GM21723 (cell line): Measurements from ENCODE around the gene TPSD1.
"Not testable (repeated sequence)": the region's sequence is repeated elsewhere in the genome, so short reads cannot be mapped to it uniquely, and the experiment has no call there.

Source experiments
- ATAC-seq: cut with Tn5 transposase; IDR thresholded peaks from one replicate; pipeline ENCODE4 v1.9.1; 2021; ENCODE audit warnings: mild to moderate bottlenecking, moderate library complexity; ENCODE audit not compliant: unreplicated experiment

TPSD1 gene

DNA sequence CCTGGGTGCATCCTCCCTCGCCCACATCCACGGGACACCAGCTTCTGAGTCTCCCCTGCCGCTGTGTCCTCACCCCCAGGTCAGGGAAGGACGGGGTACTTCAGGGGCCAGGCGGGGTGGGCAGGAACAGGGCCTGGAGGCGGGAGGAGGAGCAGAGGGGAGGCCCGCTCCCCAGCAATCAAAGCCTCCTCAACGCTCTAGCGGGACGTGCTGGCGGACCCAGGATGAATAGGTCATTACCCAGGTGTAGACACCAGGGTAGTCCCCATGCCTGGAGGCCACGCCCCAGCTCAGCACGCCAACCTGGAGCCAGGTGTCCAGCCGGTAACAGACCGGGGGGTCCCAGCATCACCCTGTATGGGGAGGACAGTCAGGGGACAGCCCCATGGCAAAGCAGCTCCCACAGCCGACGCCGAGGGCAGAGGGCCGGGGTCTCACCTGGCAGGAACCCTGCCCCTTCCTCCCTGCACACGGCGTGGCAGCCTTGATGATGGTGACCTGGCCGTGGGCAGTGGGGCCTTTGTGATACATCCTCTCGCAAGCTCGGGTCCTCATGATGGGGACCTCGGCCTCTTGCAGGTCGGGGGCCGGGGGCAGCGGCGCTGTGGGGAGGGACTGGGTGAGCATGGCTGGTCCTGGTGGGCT, 24.2 kb downstream of the TPSD1 start:
- ATAC-seq = no peak

DNA sequence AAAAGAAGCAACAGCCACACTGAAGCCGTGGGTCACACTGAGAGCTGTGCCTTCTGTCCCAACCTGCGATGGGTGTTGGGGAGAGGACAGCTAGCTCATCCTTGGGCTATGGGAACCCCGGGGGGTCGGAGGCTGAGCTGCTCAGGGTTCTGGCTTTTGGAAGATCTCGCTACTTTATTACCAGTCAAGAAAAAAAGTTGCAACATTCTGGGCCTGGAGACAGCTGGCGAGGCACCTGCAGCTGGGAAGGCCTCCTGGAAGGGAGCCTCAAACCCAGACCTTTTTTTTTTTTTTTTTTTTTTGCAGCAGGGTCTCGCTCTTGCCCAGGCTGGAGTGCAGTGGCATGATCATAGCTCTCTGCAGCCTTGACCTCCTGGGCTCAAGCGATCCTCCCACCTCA, 24.9 kb downstream of the TPSD1 start:
- no peak for ATAC-seq

- ATAC-seq = no peak
Observed at GRCh38 chr16:1281517-1281916, 25.6 kb downstream of the TPSD1 start.

DNA sequence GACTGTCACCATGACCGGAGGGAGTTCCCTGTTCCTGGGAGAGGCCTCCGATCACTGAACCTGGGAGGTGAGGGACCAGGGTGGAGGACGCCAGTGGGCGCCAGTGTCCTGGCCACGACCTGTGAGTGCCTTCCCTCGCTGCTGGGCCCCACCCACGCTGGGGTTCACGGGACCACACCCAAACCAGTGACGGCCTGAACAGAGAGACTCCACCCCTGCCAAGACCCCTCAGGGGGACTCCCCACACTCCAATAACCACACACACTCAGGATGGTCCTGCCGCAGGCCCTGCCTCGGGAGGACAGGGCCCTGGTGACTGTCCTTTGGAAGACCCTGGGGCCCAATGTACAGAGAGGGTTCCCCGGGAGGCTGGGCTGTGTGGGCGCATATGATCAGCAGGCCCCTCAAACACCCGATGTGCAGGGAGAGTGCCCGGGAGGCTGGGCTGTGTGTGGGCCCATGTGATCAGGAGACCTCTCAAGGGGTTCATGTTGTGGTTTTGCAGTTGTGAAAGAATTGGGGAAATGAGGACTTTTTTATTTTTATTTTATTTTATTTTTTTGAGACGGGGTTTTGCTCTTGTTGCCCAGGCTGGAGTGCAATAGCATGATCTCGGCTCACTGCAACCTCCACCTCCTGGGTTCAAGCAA, 26.6 kb downstream of the TPSD1 start:
- ATAC-seq = no peak

DNA sequence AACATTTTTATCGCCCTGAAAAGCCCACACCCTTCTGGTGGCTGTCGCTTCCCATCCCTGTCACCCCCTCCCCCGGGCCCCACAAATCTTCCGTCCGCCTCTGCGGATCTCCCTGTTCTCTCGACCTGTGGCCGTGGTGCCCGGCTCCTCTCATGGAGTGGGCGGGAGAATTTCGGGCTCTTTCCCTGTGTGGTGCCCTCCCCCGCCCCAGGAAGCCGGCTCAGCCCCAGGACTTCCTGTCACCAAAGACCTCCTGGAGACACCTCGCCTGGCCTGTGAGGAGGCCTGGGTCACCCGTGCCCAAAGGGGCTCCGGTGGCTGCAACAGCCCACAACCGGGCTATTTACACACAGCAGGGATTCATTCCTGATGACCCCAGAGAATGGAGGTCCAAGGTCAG, 27.4 kb downstream of the TPSD1 start:
- no peak for ATAC-seq

DNA sequence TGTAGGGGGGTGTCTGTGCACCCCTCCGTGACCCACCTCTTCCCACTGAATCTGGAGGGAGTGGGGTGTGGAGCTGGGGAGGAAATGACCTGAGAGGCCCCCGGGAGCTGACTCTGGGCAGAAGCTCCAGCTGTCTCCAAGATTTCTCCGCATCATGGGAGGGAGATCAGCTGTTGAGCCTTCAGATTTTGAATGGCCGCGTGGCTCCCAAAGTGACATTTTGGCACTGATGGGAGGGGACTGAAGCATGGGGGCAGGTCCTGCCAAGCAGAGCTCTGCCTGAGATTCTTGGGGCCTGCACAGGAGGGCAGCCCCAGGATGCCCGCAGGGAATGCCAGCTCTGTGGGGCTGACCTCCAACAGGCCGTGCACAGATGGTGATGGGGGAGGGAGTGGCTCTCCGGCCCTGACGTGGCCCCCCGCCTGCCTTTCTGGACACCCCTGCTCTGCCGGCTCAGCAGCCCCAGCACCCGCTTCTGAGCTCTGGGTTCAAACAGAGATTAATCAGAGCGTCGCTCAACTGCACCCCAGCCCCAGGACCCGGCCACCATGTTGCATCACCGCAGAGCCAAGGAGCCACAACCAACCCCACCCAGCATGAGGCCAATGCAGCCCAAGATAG, 28.2 kb downstream of the TPSD1 start:
- no peak for ATAC-seq

DNA sequence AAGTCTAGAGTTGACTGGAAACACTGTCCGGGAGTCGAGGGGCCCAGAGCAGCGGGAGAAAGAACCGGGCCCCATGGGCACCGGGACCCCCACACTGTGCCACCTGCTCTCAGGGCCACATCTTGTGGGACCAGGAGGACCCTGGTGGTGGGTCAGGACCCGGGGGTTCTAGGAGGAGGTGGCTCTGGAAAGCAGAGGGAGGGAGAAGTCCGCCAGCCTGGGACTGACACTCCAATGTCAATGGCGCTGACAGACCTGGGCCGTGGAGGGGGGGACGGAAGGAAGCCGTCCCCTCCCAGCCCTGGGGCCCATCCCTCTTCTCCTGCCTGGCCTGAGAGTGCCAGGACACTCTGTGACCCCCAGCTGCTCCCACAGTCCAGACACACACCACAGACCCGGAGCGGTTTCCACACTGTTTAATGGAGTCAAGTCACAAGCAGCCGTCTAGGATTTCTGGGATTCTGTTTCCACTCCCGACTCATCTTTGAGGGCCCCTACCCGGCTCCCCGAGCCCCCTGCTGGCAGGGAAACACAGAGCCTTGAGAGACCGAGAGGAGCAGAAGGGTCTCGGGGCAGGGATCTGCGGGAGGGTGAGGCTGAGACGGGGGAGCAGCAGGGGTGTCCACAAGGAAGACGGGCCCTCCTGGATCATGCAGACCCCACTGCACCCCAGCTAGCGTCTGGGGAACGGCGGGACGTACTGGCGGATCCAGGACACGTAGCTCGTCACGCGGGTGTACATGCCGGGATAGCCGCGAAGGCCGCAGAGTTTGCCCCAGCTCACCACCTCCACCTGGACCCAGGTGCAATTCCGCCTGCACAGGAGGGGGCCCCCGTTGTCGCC, 30.0 kb downstream of the TPSD1 start:
- no peak for ATAC-seq

DNA sequence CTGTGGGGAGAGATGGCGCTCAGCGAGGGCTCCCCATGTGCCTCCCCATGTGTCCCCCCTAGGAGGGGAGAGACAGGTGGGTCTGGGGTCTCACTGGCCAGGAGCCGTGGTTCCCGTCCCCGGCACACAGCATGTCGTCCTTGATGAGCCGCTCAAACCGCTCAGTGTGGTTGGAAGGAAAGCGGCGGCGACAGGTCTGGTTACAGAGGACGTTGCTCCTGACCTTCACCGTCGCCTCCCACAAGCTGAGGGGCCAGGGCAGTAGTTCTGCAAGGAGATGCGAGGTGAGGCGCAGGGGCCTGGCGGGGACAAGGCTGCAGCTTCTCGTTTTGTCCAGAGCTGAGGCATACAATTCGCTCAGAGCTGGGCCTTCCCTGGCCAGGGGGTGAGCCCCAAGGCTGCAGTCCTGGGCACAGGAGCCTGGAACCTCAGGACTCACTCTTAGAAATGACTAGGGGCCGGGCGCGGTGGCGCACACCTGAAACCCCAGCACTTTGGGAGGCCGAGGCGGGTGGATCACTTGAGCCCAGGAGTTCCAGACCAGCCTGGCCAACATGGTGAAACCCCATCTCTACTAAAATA, 30.7 kb downstream of the TPSD1 start:
- ATAC-seq = no peak

DNA sequence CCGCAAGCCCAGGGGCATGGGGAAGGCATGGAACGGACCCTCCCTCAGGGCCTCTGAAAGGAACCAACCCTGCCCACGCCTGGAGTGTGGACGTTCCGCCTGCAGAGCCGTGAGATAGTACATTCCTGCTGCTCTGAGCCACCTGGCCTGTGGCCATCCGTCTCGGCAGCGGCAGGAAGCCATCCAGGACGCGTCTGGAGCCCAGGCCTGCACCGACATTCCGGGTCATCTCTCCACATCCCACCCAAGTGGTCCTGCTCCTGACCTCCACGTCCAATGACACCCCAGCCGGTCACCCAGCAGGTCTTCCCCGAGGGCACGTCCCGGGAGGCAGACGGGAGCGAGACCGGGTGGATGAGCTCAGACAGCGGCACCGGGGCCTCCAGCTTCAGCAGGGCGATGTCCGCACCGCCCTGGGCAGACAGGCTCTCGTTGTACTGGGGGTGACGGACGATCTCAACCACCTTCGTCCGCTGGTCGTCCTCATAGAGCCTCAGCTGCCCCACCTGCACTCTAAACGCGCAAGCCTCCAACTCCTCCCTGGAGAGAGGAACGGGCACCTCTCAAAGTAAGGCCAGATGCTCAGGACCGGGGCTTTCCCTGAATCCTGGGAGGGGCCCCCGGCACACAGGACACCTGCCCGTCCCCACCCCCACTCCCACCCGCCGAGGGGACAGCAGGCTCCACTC, 32.3 kb downstream of the TPSD1 start:
- ATAC-seq = no peak

- ATAC-seq = no peak
Observed at GRCh38 chr16:1288813-1289476, 33.1 kb downstream of the TPSD1 start.

DNA sequence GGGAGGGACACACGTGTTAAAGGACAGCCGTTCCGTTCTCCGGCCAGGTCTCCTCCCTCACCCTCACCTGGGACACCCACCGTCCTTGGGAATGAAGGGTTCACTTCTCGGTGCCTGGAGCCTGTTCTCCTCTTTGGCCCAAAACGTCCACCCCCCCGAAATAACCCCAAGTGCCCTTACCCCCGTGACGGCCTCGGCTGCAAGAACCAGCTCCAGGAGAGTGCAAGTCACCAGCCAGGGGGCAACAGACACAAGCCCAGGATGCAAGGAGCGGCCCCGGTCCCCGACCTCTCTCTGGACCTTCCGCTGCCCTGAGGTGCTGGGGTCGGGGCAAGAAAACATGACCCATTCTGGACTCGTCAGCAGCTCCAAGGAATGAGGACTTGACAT, 33.6 kb downstream of the TPSD1 start:
- no peak for ATAC-seq

GRCh38 chr16:1290063-1290501, 34.2 kb downstream of the TPSD1 start:
- no peak for ATAC-seq

DNA sequence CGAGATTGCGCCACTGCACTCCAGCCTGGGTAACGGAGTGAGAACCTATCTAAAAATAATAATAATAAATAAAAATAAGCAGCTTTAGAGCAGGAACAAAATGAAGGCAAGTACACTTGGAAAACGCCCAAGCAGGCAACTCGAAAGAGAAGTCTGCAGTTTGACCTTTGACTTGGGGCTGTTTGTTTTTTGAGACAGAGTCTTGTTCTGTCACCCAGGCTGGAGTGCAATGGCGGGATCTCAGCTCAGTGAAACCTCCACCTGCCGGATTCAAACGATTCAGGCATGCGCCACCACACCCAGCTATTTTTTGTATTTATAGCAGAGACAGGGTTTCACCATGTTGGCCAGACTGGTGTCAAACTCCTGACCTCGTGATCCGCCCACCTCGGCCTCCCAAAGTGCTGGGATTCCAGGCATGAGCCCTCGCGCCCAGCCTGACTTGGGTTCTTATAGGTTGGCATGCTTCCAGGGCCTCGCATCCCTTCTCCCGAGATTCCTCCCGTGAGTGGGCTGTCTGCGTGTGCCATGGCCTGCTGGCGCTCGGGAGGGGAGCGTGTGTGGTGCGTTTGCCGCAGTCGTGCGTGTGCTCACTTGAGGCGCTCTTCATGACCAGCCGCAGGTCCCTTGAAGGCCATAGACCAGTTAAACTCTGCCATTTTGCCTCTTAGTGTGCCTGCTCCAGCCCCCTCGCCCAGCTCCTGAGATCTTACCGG, 35.1 kb downstream of the TPSD1 start:
- no peak for ATAC-seq

- no peak for ATAC-seq
Observed at GRCh38 chr16:1291576-1291974, 35.7 kb downstream of the TPSD1 start.

DNA sequence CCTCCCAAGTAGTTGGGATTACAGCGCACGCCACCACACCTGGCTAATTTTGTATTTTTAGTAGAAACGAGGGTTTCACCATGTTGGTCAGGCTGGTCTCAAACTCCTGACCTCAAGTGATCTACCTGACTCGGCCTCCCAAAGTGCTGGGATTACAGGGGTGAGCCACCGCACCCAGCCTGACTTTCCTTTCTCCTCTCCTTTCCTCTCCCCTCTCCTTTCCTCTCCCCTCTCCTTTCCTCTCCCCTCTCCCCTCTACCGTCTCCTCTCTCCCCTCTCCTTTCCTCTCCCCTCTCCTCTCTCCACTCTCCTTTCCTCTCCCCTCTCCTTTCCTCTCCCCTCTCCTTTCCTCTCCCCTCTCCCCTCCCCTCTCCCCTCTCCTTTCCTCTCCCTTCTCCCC, 36.3 kb downstream of the TPSD1 start:
- ATAC-seq = not testable (repeated sequence)

DNA sequence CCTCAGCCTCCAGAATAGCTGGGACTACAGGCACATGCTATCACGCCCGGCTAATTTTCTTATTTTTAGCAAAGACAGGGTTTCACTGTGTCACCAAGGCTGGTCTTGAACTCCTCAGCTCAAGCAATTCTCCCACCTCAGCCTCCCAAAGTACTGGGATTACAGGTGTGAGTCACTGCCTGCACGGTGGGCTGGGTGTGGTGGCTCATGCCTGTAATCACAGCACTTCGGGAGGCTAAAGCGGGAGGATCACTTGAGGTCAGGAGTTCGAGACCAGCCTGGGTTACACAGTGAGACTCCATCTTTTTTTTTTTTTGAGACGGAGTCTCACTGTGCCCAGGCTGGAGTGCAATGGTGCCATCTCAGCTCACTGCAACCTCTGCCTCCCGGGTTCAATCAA, 36.9 kb downstream of the TPSD1 start:
- not testable (repeated sequence) for ATAC-seq

DNA sequence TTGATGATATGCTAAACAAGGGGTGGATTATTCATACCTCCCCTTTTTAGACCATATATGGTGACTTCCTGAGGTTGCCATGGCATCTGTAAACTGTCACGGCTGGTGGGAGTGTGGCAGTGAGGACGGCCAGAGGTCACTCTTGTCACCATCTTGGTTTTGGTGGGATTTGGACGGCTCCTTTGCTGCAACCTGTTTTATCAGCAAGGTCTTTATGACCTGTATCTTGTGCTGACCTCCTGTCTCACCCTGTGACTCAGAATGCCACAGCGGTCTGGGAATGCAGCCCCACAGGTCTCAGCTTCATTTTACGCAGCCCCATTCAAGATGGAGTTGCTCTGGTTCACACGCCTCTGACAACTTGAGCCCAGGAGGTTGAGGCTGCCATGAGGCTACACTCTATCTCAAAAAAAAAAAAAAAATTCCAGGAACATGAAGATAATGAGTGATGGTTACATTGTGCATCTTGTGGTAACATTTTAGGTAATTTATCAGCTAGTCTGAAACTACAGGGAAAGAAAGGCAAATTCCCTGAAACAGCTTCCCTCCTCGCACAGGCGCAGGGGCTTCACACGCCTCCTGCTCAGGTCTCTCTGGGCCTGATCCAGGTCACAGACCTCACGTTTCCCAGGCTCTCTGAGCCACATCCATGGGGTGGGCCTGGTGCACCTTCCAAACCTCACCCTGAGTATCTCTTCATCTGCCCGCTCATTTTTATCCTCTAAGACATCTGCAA, 38.2 kb downstream of the TPSD1 start:
- no peak for ATAC-seq

DNA sequence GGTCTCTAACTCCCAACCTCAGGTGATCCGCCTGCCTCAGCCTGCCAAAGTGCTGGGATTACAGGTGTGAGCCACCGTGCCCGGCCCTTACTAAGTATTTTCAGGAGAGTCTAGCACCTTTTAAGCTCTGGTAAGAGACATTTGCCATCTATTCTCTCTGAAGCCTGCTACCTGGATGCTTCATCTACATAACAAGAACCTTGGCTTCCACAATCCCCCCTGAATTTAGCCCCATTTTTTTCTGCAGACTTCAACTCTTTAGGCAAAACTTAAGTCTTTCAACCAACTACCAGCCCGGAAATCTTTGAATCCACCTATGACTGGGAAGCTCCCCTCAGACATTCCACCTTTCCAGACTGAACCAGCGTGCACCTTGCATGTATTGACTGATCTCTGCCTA, 39.6 kb downstream of the TPSD1 start:
- ATAC-seq = no peak

DNA sequence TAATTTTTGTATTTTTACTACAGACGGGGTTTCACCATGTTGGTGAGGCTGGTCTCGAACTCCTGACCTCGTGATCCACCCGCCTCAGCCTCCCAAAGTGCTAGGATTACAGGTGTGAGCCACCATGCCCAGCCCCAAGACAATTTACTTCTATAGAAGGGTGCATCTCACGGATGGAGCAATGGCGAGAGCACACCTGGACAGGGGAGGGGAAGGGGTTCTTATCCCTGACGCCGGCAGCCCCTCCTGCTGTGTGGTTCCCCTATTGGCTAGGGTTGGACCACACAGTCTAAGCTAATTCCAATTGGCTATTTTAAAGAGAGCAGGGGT, 40.8 kb downstream of the TPSD1 start:
- ATAC-seq = not testable (repeated sequence)
